Measurements from ENCODE around the gene MATK.
"Not testable (repeated sequence)": the region's sequence is repeated elsewhere in the genome, so short reads cannot be mapped to it uniquely, and the experiment has no call there.

Gene MATK

GRCh38 chr19:3771000-3771905, 14.9 kb downstream of the MATK start:
- no peak for DNase-seq (ENCODE audit: low read depth, low spot score)

DNA sequence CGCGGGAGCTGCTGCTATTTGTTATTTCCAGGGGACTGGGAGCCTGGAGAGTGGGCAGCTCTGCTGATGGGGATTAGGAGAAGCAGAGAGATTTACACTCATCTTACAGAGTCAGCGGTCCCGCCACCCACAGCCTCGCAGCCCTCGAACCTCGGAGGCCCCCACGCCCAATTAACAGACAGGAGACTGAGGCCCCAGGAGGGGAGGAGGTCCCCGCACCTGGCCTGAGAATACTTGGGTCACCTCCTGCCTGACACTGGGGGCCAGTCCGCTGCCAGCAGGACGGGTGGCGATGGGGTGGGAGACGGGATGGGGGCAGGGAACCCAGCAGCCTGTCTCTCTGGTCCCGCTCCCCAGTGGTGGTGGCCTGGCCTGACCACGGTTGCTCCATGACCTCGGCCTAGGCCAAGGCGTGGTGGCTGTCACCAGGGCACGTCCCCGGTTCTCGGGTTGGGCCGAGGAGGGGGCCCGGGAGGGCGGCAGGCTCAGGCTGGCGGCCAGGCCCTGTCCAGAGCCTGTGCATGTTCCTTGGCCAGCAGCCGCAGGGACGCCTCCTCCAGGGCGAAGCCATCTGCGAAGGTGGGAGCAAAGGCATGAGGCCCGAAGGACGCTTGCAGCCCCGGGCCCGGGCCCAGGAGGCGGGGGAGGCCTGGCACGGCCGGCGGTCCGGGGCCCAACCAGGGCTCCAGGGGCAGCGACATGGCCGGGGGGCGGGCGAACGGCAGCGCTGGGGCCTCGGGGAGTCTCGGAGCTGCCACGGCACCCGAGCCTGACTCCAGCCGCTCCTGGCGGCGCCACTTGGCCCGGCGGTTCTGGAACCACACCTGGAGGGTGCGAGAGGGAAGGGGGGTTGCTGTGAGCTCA, 15.8 kb downstream of the MATK start:
- no peak for DNase-seq (ENCODE audit: low read depth, low spot score)

DNA sequence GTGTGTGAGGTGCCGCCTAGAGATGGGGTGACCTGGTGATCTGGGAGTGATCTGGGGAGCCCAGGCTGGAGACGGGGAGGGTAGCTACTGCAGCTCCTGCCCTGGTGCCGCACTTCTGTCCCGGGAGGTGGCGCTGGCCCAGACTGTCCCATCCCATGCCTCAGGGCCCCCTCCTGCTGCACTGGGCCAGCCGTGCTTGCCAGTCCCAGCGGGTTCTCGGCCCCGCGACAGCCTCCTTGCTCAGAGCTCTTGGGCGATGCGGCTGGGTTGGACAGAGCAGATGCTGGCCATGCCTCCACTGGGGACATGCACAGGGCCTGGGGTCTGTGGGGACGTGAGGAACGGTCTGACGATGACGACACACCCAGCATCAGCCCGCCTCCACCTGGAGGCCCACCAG, 16.7 kb downstream of the MATK start:
- DNase-seq (ENCODE audit: low read depth, low spot score) = peak; percentile 25

DNA sequence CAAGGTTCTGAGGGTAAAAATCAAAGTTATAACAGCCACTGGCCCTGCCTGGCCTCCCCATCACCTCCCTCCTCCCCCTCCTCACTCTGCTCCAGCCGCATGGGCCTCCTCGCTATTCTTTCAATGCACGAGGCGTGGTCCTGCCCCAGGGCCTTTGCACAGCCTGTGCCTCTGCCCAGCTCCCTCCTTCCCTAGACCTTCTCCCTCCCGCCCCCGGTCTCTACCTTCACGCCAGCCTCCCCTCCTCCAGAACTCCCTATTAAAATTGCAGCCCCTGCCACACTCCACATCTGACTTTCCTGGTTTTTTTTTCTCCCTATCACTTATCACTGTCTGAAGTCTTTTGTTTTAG, 17.5 kb downstream of the MATK start:
- no peak for DNase-seq (ENCODE audit: low read depth, low spot score)

DNA sequence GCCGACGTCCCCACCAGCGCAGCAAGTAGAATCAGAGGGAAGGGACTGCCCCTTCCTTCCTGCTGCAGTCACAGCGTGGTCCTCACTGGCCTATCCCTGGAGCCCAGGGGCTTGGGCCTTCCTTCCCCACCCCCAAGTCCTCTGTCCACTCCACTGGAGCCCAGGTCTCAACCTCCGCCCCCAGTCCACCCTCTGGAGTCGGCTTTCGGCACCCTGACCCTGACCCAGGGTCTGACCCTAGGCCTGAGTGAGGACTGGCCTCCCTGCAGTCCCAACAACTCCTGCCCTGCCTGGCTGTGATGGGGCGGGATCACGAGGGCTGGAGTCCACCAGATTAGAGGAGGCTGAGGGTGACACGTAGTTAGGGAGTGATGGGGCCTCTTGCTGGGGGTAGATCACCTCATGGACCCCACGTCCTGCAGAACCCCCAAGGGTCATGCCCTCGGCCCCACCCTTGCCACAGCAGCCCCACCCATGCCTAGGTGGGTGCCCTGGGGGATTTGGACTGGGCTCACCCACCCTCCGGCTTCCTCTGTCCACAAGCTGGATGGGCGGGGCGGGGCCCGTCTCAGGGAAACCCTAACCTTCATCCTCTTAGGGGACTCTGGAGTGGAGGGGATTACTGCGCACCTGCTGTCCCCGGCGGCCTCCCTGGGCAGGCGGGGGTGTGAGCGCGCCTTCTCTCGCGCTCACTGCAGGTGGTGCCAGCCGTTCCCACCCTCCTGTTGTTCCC, 18.0 kb downstream of the MATK start:
- no peak for DNase-seq (ENCODE audit: low read depth, low spot score)

GRCh38 chr19:3767050-3767449, 19.1 kb downstream of the MATK start:
- DNase-seq (ENCODE audit: low read depth, low spot score) = no peak

DNA sequence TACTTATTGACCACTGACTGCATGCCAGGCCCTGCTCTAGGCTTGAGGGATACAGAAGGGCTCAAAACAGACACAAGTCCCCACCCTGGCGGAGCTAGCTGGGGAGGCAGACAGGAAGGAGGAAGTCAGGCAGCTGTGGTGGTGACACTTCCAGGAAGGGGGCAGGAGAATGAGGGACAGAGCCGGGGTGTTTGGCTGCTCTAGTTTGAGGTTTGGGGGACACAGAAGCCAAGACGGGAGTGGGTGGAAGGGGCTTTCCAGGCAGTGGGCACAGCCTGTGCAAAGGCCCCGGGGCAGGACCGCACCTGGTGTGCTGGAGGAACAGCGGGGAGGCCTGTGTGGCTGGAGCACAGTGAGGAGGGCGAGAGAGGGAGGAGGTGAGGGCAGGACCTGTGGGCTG, 19.7 kb downstream of the MATK start:
- no peak for DNase-seq (ENCODE audit: low read depth, low spot score)

GRCh38 chr19:3765757-3766156, 20.4 kb downstream of the MATK start:
- DNase-seq (ENCODE audit: low read depth, low spot score) = not testable (repeated sequence)

GRCh38 chr19:3765121-3765520, 21.1 kb downstream of the MATK start:
- DNase-seq (ENCODE audit: low read depth, low spot score) = no peak

DNA sequence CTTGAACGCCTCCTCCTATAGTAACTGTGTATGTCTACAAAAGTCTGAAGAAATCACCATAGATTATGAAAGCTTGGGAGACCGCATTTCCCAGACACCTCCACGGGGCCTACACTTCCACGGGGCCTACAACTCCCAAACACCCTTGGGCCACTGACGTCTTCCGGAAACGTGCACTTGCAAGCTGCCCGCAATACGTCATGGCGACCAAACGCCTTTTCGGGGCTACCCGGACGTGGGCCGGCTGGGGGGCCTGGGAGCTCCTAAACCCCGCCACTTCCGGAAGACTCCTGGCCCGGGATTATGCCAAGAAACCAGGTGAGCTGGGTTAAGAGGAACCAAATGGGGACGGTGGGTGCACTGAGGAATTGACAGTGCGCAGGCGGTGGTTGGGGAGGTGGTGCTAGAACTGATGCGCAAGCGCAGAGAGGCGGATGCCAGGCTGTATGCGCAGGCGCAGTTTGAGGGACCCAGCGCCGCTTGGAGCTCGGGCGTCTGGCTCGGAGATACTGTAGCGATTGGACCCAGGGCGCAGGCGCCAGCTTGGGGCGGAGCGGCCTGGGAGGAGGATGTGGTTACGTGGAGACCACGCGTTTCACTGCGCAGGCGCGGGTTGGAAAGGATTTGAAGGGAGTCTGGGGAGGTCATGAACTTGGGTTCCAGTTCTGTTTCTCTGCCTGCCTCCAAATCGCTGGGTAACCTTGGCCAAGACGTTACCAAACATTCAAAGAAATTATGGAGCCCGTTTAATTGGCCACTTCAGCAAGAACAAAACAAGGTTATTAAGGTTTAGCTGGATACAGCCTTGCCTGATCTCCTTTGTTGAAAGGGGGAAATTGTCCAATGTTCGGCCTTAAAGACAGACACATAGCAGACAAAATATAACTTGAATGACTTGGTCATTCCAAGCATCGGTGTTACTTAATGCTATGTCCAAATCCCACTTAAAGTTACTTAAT, 23.4 kb downstream of the MATK start, which contains the start of gene MRPL54:
MRPL54 (plus strand) TSS at position 182 of the 959 bp plus-strand sequence; CDS start at position 201, 19 bp downstream.
- DNase-seq (ENCODE audit: low read depth, low spot score) = peak; percentile 100

DNA sequence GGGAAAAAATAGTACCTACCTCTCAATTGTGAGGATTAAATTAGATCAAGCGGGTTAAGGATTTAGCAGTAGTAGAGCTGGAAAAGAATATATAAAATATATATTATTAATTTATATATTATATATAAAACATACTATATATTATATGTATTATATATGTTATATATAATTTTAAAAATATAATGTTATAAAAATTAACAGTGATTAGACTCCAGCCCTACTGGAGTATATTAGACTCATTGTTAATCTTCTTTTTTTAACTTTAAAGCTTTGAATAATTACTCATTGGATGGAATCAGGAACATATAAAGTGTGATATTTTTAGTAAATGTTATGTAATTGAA, 24.1 kb downstream of the MATK start:
- DNase-seq (ENCODE audit: low read depth, low spot score) = no peak

DNA sequence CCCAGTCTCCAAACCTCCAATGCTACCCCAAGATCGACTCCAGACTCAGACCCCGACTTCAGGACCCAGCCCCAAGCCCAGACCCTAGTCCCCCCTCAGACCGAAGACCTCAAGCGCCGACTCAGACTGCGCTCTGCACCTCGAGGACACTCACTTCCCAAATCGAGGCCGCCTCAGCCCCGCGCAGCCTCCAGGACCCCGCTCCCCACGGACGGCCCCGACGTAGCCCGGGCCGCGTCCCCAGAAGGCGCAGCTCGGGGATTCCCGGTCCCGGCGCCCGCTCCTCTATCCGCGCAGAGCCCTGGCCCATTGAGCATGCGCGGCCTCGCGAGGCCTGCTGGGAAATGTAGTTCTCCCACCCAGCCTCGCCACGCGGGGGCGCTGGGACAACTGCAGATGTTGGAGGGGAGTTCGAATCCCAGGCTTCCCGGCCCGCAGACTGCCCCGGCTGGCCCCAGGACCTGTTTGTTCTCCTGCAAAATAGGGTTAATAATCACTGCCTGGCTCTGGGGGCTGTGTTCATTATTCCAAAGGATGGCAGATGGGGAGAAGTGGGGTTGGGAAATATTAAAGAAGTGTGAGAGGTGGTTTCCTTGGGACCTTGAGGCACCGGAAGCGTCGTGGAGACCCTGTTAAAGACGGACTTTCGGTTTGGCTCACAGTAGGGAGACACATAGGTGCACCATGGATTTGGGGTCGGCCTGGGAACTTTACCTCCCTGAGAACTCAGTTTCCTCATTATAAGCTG, 24.6 kb downstream of the MATK start, which contains the start of gene APBA3:
APBA3 (minus strand) TSS at position 311 of the 748 bp plus-strand sequence. CDS start 1,428 bp downstream, outside the sequence.
- peak; percentile 98 for DNase-seq (ENCODE audit: low read depth, low spot score)

DNA sequence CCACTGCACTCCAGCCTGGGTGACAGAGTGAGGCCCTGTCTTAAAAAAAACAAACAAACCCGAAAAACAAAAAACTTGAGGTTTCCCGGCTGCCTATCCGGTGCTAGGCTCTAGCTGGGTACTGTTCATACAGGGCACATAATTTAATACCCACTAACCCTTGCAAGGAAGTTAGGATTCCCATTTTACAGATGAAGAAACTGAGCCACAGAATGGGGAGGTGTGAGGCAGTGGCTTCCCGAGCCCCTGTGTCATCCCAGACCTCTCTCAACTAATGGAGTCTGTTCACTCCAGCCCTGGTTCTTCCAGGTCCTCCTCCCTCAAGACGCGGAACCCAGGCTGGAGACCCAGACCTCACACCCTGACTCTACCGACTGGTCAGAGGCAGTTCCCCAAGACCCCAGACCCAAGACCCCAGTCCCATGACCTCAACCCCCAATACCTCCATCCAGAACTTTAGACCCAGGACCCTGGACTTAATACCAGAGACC, 25.3 kb downstream of the MATK start:
- DNase-seq (ENCODE audit: low read depth, low spot score) = no peak

DNA sequence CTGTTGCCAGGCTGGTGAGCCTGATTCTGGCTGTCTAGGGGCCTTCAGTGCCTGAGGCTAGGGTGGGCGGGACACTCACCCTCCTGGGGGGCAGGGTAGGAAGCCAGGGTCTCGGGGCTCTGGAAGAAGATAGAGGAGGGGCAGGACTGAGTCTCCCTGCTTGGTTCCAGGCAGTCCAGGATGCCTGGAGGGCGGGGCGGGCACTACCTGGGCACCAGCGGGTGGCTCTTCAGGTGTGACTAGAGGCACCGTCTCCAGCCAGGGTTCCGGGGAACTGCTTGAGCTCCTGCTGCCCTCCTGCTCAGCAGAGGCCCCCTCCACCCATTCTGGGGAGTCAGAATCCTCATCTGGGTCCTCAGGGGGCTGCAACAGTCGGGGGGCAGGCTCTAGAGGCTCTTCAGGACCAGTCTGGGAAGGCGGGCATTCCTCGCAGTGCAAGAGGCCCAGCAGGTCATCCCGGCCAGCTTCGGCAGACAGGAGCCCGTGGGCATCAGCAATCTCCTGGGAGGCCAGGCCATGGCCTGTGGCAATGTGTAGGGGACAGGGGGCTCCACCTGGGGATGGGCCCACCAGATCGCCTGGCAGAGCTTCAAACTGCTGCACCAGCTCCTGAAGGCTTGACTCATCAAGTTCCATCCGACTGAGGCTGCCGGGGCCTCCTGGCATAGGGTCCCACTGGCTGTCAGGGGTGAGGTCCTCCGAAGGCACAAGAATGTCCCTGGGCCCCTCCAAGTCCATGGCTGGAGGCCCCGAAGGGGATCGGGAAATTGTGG, 26.5 kb downstream of the MATK start:
- no peak for DNase-seq (ENCODE audit: low read depth, low spot score)

- not testable (repeated sequence) for DNase-seq (ENCODE audit: low read depth, low spot score)
Observed at GRCh38 chr19:3758297-3758696, 27.9 kb downstream of the MATK start.

- not testable (repeated sequence) for DNase-seq (ENCODE audit: low read depth, low spot score)
Observed at GRCh38 chr19:3757705-3758104, 28.5 kb downstream of the MATK start.

- no peak for DNase-seq (ENCODE audit: low read depth, low spot score)
Observed at GRCh38 chr19:3753631-3754410, 32.4 kb downstream of the MATK start.

DNA sequence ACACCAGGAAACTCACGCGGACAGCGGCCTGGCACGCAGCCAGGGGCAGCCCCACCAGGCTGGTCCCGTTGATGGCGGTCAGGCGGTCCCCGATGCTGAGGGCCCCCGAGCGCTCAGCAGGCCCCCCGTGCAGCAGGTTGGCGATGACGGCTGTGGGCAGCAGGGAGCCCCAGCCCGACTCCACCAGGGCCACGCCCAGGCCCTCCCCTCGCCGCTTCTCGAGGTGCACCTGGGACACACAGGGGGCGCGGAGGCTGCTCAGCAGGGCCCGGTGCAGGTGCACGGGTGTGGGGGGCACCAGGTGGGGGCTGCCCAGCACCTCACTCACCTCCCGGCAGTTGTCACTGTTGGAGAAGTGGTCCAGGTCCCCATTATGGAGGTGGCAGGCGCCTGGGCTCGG, 33.7 kb downstream of the MATK start:
- DNase-seq (ENCODE audit: low read depth, low spot score) = no peak
